Activated T-cell treated with anti-CD3 and anti-CD28 coated beads, Interleukin-2, amount 50 U/mL, for 72 hours (primary cell): Measurements from ENCODE around the gene PTCD1. TPM values are rescaled to one million over a fixed set of nuclear protein-coding genes. Genes with fewer than 3 reads are reported as not detected.

Experiments used
- ATAC-seq, 2 donors: fragments of 150-1000 bp; cut with Tn5 transposase; replicated peaks in 1 of 2; 2 replicates each; pipeline ENCODE4 v1.10.0; 2021; ENCODE audit warnings: moderate library complexity in 2 of 2, mild to moderate bottlenecking in 1 of 2
- DNase-seq, 2 donors: peaks; one replicate each; pipeline ENCODE4 v3.0.0; 2021 to 2022; ENCODE audit warnings: mixed read lengths in 1 of 2
- H3K27ac Mint-ChIP-seq: one replicate; pipeline ENCODE4 v1.8.0; 2022; ENCODE audit warnings: mild to moderate bottlenecking, moderate library complexity, mixed read lengths
- H3K27me3 Mint-ChIP-seq: one replicate; pipeline ENCODE4 v1.8.0; 2022; ENCODE audit warnings: low read depth, mixed read lengths
- H3K36me3 Mint-ChIP-seq, 2 donors: one replicate each; pipeline ENCODE4 v1.8.0; 2022; ENCODE audit warnings: mixed read lengths in 2 of 2, mild to moderate bottlenecking in 1 of 2; ENCODE audit not compliant: insufficient read depth in 2 of 2
- H3K4me1 Mint-ChIP-seq: one replicate; pipeline ENCODE4 v1.8.0; 2022; ENCODE audit warnings: low read depth, mixed read lengths
- H3K4me3 Mint-ChIP-seq, 2 donors: one replicate each; pipeline ENCODE4 v1.8.0; 2022; ENCODE audit warnings: mild to moderate bottlenecking in 2 of 2, mixed read lengths in 2 of 2, moderate library complexity in 2 of 2
- H3K9me3 Mint-ChIP-seq, 2 donors: one replicate each; pipeline ENCODE4 v1.8.0; 2022; ENCODE audit warnings: mixed read lengths in 2 of 2
- total RNA-seq, 2 donors: library from RNA; stranded (reverse); gene quantifications; one replicate each; pipeline ENCODE4 v1.2.3, GENCODE V29; 2022

The PTCD1 gene
- total RNA-seq, 2 donors from 2014 or later: 6.1 to 8.9 TPM

DNA sequence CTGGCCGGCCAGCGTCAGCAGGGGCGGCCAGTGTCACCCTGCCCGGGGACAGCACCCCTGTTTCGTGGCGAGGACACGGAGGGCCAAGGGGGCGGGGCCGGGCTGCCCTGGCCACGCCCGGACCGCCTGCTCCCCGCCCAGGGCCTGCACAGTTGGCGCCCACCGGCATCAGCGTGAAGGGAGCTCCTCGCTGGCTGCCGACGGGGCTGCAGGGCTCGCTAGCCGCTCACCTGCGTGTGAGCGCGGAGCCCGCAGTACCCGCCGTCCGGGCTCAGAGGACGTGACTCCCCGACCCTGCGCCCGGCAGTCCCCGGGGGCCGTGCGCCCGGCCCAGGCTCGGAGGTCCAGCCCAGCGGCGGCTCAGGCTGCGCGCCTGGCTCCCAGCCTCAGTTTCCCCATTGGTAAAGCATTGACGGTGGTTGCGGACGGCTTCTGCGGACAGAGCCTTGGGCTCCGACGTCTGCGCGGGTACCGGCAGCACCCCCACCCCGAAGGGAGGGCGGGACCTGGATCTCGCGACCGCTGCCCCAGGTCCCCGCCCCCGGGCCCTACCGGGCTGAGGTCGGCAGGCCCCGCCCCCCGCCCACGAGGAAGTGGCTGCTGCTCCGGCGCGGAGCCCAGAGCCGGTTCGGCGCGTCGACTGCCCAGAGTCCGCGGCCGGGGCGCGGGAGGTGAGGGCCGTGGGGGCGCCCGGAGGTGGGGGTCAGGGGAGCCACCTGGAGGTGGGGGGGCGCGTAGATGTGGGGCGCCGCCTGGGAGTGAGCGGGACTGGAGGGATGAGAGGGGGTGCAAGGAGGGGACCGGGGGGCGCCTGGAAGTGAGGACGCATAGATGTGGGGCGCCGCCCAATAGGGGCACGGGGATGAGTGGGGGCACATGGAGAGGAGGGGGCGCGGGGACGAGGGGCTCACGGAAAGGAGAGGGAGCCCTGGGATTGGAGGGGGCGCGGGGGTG is 64.2 kb downstream of the PTCD1 start, which contains the start of gene ARPC1B:
Gene ARPC1B (plus strand): TSS at position 620 of the 954 bp plus-strand sequence. CDS start 10,985 bp downstream, outside the sequence.
- Mint-ChIP-seq H3K27ac (peak within 1 kb of the TSS; percentile 77), H3K4me3 (peak within 1 kb of the TSS; percentile 86 to 87), H3K9me3 (no peaks in the 10 kb centered on the region), H3K4me1 (peaks cover 43% of the 10 kb centered on the region), H3K27me3 (no peaks in the 10 kb centered on the region), H3K36me3 (peaks cover 3 to 9% of the 10 kb centered on the region in 2 donors)
- peak; percentile 85 to 88 for DNase-seq
- ATAC-seq: peak; percentile 77 to 80

DNA sequence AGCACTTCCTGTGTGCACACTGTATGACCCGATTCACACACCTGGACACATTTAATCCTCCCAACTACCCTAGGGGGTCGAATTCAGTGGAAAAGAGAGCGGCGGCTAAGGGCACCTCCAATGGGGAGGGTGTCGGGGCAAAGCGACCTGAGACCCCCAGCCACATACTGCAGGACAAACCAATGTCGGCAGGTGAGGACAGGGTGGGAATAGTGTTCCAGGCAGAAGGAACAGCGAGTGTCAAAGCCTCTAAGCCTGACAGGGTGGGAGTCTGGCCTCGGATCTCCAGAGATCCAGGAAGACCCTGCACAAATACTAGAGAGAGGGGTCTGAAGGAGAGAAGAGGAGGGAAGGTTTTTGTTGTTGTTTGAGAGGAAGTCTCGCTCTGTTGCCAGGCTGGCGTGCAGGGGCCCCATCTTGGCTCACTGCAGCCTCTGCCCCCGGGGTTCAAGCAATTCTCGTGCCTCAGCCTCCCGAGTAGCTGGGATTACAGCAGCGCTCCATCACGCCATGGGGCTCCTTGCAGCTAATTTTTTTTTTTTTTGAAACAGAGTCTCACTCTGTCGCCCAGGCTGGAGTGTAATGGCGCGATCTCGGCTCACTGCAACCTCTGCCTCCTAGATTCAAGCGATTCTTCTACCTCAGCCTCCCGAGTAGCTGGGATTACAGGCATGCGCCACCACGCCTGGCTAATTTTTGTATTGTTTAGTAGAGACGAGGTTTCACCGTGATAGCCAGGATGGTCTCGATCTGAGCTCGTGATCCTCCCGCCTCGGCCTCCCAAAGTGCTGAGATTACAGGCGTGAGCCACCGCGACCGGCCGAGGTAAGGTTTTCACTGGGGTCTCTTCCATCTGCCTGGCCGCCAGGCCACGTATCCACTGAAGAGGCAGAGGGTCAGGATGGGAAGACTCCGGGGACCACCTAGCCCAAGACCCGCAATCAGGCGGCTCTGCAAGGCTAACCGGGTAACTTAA is 65.2 kb downstream of the PTCD1 start:
- ATAC-seq (no peak), DNase-seq (no peak)
- Mint-ChIP-seq H3K4me1 (peaks cover 36% of the 10 kb centered on the region), H3K36me3 (peaks cover 0 to 9% of the 10 kb centered on the region in 2 donors), H3K4me3 (peak overlapping the region; percentile 86 to 87), H3K9me3 (no peaks in the 10 kb centered on the region), H3K27ac (peak overlapping the region; percentile 77), H3K27me3 (no peaks in the 10 kb centered on the region)

DNA sequence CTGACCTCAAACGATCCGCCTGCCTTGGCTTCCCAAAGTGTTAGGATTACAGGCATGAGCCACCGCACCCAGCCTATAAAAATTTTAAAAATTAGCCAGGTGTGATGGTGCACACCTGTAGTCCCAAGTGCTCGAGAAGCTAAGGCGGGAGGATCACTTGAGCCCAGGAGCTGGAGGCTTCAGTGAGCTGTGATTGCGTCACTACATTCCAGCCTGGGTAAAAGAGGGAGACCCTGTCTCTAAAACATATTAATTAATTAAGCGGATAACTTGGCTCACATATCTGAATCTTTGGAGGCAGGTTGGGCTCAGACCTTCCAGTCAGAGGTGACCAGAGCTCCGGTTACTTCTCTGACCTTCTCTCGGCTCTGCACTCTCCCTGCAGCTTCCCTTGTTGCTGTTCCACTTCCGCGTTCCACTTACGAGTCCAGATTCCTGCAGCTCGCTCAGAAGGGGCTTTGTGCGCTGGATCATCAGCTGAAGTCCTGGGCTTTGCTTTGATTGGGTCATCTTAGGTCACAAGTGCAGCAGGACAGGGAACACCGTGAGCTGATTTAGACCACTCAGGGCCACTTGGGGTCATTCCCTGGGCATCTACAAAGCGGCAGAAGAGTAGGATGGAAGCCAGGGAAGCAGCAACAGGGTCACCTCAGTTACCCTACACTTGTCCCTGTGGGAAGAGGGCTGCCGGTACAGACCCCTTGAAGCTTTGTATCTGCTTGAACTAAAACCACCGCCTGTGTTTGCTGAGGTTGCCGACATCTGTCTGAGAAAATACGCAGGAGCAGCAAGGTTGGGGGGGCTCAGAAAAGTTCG is 66.1 kb downstream of the PTCD1 start:
- peaks cover 28% of the 10 kb centered on the region for H3K4me1 Mint-ChIP-seq
- no peak for DNase-seq
- peaks cover 0 to 3% of the 10 kb centered on the region in 2 donors for H3K36me3 Mint-ChIP-seq

DNA sequence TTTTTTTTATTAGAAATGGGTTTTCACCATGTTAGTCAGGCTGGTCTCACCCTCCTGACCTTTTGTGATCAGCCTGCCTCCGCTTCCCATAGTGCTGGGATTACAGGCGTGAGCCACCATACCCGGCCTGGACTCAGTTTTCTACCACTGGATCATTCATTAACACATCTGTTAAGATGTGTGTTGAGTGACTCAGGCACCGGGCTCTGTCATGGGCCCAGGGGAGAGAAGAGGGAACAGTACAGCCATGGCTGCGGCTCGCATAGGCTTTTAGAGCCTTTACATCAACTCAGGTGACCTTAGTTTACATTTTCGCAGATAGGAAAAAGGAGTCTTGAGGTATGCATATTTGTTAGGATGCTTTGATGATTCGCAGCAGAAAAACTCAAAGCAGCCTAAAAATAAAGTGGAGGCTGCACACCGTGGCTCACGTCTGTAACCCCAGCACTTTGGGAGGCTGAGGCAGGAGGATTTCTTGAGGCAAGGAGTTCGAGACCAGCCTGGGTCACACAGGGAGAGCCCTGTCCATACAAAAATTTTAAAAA is 67.2 kb downstream of the PTCD1 start:
- DNase-seq (no peak), ATAC-seq (no peak)
- H3K27me3 Mint-ChIP-seq: no peaks in the 10 kb centered on the region
- H3K4me3 Mint-ChIP-seq: no peak overlapping the region
- no peak overlapping the region for H3K27ac Mint-ChIP-seq
- H3K9me3 Mint-ChIP-seq: no peaks in the 10 kb centered on the region
- peaks cover 18% of the 10 kb centered on the region for H3K4me1 Mint-ChIP-seq
- H3K36me3 Mint-ChIP-seq: no peaks in the 10 kb centered on the region

More for the DNA sequence above, 66.1 kb downstream of the PTCD1 start:
- H3K27ac Mint-ChIP-seq: peak overlapping the region; percentile 32
- peak overlapping the region; percentile 86 to 87 for H3K4me3 Mint-ChIP-seq
- ATAC-seq: no peak
- H3K27me3 Mint-ChIP-seq: no peaks in the 10 kb centered on the region
- no peaks in the 10 kb centered on the region for H3K9me3 Mint-ChIP-seq

DNA sequence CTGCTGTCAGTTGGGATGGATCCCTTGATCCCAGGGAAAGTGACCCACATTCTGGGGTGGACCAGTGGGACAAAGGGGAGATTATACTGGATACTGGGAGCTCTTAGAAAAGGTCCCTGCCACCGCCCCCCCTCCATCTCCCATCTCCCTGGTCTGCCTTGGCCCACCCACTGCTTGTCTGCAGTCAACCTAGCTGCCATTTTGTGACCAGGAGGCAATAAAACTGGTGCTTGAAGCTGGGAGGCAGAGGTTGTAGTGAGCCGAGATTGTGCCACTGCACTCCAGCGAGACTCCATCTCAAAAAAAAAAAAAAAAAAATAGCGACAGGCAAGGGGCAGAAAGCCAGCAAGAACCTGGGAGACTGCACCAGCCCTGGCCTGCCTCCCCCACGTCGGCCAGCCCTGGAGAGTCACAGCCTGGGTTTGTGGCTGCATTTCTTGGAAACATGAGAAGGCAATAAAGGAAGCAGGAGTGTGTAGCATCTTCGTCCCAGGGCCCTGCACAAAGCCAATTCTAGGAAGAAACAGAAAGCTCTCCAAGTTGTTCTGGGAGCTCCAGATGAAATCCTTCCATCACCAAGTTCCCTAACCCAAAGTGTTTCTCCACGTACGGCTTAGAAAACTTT is 68.7 kb downstream of the PTCD1 start:
- Mint-ChIP-seq H3K9me3 (no peaks in the 10 kb centered on the region), H3K4me1 (peaks cover 12% of the 10 kb centered on the region), H3K4me3 (no peak overlapping the region), H3K27ac (peak overlapping the region; percentile 42), H3K27me3 (no peaks in the 10 kb centered on the region), H3K36me3 (peaks cover 0 to 6% of the 10 kb centered on the region in 2 donors)
- ATAC-seq (no peak), DNase-seq (no peak)

DNA sequence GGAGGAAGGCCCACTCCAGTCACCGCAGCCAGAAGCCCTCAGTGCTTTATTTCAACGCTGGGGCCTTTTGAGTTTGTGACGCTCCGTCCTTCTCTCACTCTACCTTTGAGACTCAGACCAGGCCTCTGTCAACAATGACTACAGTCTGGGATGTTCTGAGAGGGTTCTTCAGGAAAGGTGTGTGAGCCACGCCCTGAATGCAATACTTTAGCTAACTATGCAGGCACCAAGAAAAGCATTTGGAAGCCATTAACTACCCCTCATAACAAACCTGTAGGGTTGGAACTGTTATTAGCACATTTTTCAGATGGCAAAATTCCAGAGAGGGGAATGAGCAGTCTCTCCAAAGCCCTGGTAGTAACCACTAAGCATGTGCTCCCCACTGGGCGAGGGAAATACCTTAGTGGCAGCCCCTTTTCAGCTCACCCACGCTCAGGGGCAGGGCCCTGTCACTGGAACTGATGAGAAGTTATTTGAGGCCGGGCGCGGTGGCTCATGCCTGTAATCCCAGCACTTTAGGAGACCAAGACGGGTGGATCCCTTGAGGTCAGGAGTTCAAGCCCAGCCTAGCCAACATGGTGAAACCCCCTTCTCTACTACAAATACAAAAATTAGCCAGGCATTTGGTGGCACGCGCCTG is 69.7 kb downstream of the PTCD1 start:
- Mint-ChIP-seq H3K27me3 (no peaks in the 10 kb centered on the region), H3K36me3 (peaks cover 0 to 10% of the 10 kb centered on the region in 2 donors), H3K9me3 (no peaks in the 10 kb centered on the region), H3K4me1 (peaks cover 12% of the 10 kb centered on the region), H3K27ac (no peak overlapping the region), H3K4me3 (no peak overlapping the region)
- DNase-seq (no peak), ATAC-seq (no peak)

Other genes starting within 250 kb of the PTCD1 start
- under 1 TPM in 1 of 2 donors, not detected in 1; 0.14 TPM for gene KPNA7, start 230.7 kb downstream of the PTCD1 start, total RNA-seq
- not detected for gene MYH16, start 166.0 kb downstream of the PTCD1 start, total RNA-seq
- gene ARPC1A, start 112.9 kb downstream of the PTCD1 start, total RNA-seq: 10 to 100 TPM; 62.3 to 69.8 TPM
- gene ARPC1B, start 64.1 kb downstream of the PTCD1 start, total RNA-seq: 100 to 1,000 TPM; 202 to 208 TPM
- gene PDAP1, start 30.2 kb downstream of the PTCD1 start, total RNA-seq: 100 to 1,000 TPM in 1 of 2 donors, 10 to 100 TPM in 1; 95.0 to 108 TPM
- 100 to 1,000 TPM; 218 to 228 TPM for gene BUD31, start 29.8 kb downstream of the PTCD1 start, total RNA-seq
- 10 to 100 TPM; 59.2 to 65.9 TPM for gene CPSF4, start 145 bp upstream of the PTCD1 start, total RNA-seq
- 100 to 1,000 TPM; 218 to 229 TPM for gene ATP5MF, start 27.4 kb upstream of the PTCD1 start, total RNA-seq
- gene ZNF789, start 34.1 kb upstream of the PTCD1 start, total RNA-seq: 10 to 100 TPM; 16.0 to 18.8 TPM
- 10 to 100 TPM; 28.2 to 36.5 TPM for gene ZNF394, start 61.5 kb upstream of the PTCD1 start, total RNA-seq
- 1 to 10 TPM; 9.3 to 9.9 TPM for gene ZKSCAN5, start 65.9 kb upstream of the PTCD1 start, total RNA-seq
- 1 to 10 TPM; 4.7 to 7.1 TPM for gene FAM200A, start 113.3 kb upstream of the PTCD1 start, total RNA-seq
- gene ZNF655, start 119.8 kb upstream of the PTCD1 start, total RNA-seq: 10 to 100 TPM; 87.8 to 94.1 TPM
- 1 to 10 TPM; 2.5 to 4.3 TPM for gene TMEM225B, start 159.5 kb upstream of the PTCD1 start, total RNA-seq
- 10 to 100 TPM; 32.4 to 35.6 TPM for gene ZSCAN25, start 178.1 kb upstream of the PTCD1 start, total RNA-seq
- gene CYP3A5, start 241.2 kb upstream of the PTCD1 start, total RNA-seq: under 1 TPM in 1 of 2 donors, not detected in 1; 0.36 TPM